ENCODE measurements around the gene EFS.

- no peak for TF ChIP-seq TAF7 (optimal IDR thresholded peaks at IDR 0.05; ENCODE audit: borderline replicate concordance, low read depth, low read length)
- no peak for TF ChIP-seq YY1 (IDR thresholded peaks at IDR 0.05; ENCODE audit: low read depth, low read length)
- no peak for TF ChIP-seq RFX5 (IDR thresholded peaks at IDR 0.05; ENCODE audit: borderline replicate concordance, low read depth, low read length)
- TF ChIP-seq NANOG (IDR thresholded peaks at IDR 0.05; ENCODE audit: insufficient read depth, low read depth, low read length, poor library complexity, severe bottlenecking), result no peak
- TF ChIP-seq CTCF (IDR thresholded peaks at IDR 0.05; ENCODE audit: control extremely low read depth in 1 of 3, insufficient read depth in 1 of 3, low read depth in 1 of 3, low read length in 3 of 3), result no peak
- TF ChIP-seq HDAC6 (IDR thresholded peaks at IDR 0.05; ENCODE audit: low read depth, low read length), result no peak
- no peak for TF ChIP-seq CBX5 (IDR thresholded peaks at IDR 0.05; ENCODE audit: low read depth, low read length)
- no peak for TF ChIP-seq MAX (IDR thresholded peaks at IDR 0.05)
- no peak for TF ChIP-seq ZNF274 (IDR thresholded peaks at IDR 0.05; ENCODE audit: borderline replicate concordance, extremely low read depth, low read length)
These were observed 48.7 kb upstream of the EFS start for GRCh38 chr14:23413681-23414080.
